LNCaP clone FGC (cell line): ENCODE results near the gene SCN2A.
A peak's percentile ranks its signal among the peaks of the same experiment; 100 is the strongest.

ENCODE experiments used
- DNase-seq: peaks from one replicate; pipeline ENCODE4 v3.0.0-alpha.2; 2011; ENCODE audit warnings: low read depth
- H3K4me3 ChIP-seq: 2 replicates; pipeline ENCODE4 v1.5.1; 2011; ENCODE audit warnings: mild to moderate bottlenecking, low read depth, low read length, control low read depth
- CTCF ChIP-seq: IDR thresholded peaks from 2 replicates; pipeline ENCODE4 v1.5.1; 2012; ENCODE audit warnings: mild to moderate bottlenecking; ENCODE audit not compliant: control insufficient read depth, insufficient read depth; ENCODE audit errors: extremely low read depth

SCN2A gene

GRCh38 chr2:165202239-165202638 lies 37.0 kb upstream of the SCN2A start:
- H3K4me3 ChIP-seq: no peak overlapping the region
- DNase-seq: no peak
- TF ChIP-seq CTCF: no peak

- H3K4me3 ChIP-seq: no peak within 1 kb of the TSS
- peak; percentile 73 for TF ChIP-seq CTCF
- no peak for DNase-seq
Observed at GRCh38 chr2:165203689-165204559, 35.3 kb upstream of the SCN2A start, which contains the start of gene SCN3A. Gene SCN3A, minus strand, starts transcription at chr2:165204050. Its CDS starts 27,656 bp downstream, at chr2:165176394.

GRCh38 chr2:165205865-165206264 lies 33.3 kb upstream of the SCN2A start:
- no peak for TF ChIP-seq CTCF
- no peak for DNase-seq
- no peak overlapping the region for H3K4me3 ChIP-seq

- no peak overlapping the region for H3K4me3 ChIP-seq
- no peak for TF ChIP-seq CTCF
- no peak for DNase-seq
Observed at GRCh38 chr2:165208094-165208493, 31.1 kb upstream of the SCN2A start.

GRCh38 chr2:165214093-165214492 lies 25.1 kb upstream of the SCN2A start:
- H3K4me3 ChIP-seq: no peak overlapping the region
- TF ChIP-seq CTCF: no peak
- DNase-seq: no peak

GRCh38 chr2:165219481-165219880 lies 19.7 kb upstream of the SCN2A start:
- H3K4me3 ChIP-seq: no peak overlapping the region
- no peak for TF ChIP-seq CTCF
- no peak for DNase-seq
